Heart left ventricle (tissue), 16 donors: ENCODE measurements around the gene LMAN2. TPM values are rescaled to one million over a fixed set of nuclear protein-coding genes. Genes with fewer than 3 reads are reported as not detected.

Source experiments
- ATAC-seq, 4 donors: fragments of 200-7000 bp; cut with Tn5 transposase; one replicate each; pipeline ENCODE4 v1.9.1; 2020 to 2022; ENCODE audit warnings: moderate library complexity in 4 of 4, mild to moderate bottlenecking in 3 of 4, moderate number of reproducible peaks in 1 of 4
- DNase-seq, 5 donors: peaks; one replicate each; pipeline ENCODE4 v3.0.0-alpha.2; 2020
- H3K27ac ChIP-seq, 12 donors: fragments of 200-600 bp; sonication (generic) in 4 of 12; one replicate each; pipeline versions ENCODE4 v1.5.0 to v1.8.0; 2016 to 2022; ENCODE audit warnings: mild to moderate bottlenecking in 2 of 12
- H3K27me3 ChIP-seq, 9 donors: fragments of 200-600 bp; sonication (generic) in 2 of 9; one replicate each; pipeline versions ENCODE4 v1.5.1 to v1.8.0; 2016 to 2022; ENCODE audit warnings: mild to moderate bottlenecking in 3 of 9
- H3K36me3 ChIP-seq, 9 donors: fragments of 200-600 bp; sonication (generic) in 2 of 9; one replicate each; pipeline versions ENCODE4 v1.5.0 to v1.8.0; 2018 to 2022; ENCODE audit warnings: mild to moderate bottlenecking in 2 of 9
- H3K4me1 ChIP-seq, 12 donors: fragments of 200-600 bp; sonication (generic) in 4 of 12; one replicate each; pipeline versions ENCODE4 v1.5.0 to v1.8.0; 2016 to 2022; ENCODE audit warnings: mild to moderate bottlenecking in 3 of 12
- H3K4me3 ChIP-seq, 12 donors: fragments of 200-600 bp; sonication (generic) in 4 of 12; one replicate each; pipeline versions ENCODE4 v1.5.0 to v1.8.0; 2017 to 2022; ENCODE audit warnings: mild to moderate bottlenecking in 9 of 12, moderate library complexity in 4 of 12
- H3K9me3 ChIP-seq, 12 donors: fragments of 200-600 bp; sonication (generic) in 4 of 12; one replicate each; pipeline versions ENCODE4 v1.5.0 to v1.8.0; 2016 to 2022; ENCODE audit warnings: mild to moderate bottlenecking in 1 of 12
- CTCF ChIP-seq, 12 donors: fragments of 200-600 bp; sonication (generic) in 4 of 12; IDR thresholded peaks; one replicate each; pipeline versions ENCODE4 v1.5.0 to v1.8.0; 2018 to 2022; ENCODE audit warnings: antibody characterized with exemption in 12 of 12, mild to moderate bottlenecking in 5 of 12
- POLR2A ChIP-seq, 2 donors: fragments of 450-650 bp; IDR thresholded peaks; one replicate each; pipeline ENCODE4 v1.6.1; 2017; ENCODE audit warnings: antibody characterized with exemption in 2 of 2, mild to moderate bottlenecking in 2 of 2, moderate library complexity in 2 of 2
- WGBS, 4 donors: extraction: QIAGEN DNeasy Blood & Tissue Kit in 2 of 4; methylation state at CpG; one replicate each; pipeline versions ENCODE4 v1.1.5 to v1.1.7; 2013 to 2018; 5-methylcytosine and 5-hydroxymethylcytosine counted together
- intact Hi-C, 10 donors: fragments of 100-400 bp; cut with DNase I; formaldehyde crosslinking; loops; one replicate each; pipeline versions ENCODE4 v1.11.1 to v1.14.2; 2022
- polyA plus RNA-seq, 2 donors: library from polyadenylated mRNA; stranded (reverse); fragments of 200-250 nt; gene quantifications; one replicate each; pipeline ENCODE4 v1.2.3, GENCODE V29; 2013
- total RNA-seq, 9 donors: library from RNA; depleted of rRNA in 2 of 9; stranded (reverse); fragments of >200 nt in 2 of 9; fragmentation: NEBNext Ultra II Directional in 3 of 9; extraction: Animal tissue kit (Norgen Biotek cat#: 25700) in 3 of 9; gene quantifications; one replicate each; pipeline versions ENCODE4 v1.1.0 to v1.2.4, GENCODE V29; 2016 to 2023
- donor health status: ischemic (EF 13 %, LVEDD 7.1; RV severe dilation, severe dysfunction).
- donor health status: healthy with polysubstance abuse.
- donor health status: DM: no; HTN: yes; CAD: no.
- donor health status: DM: no; HTN: no; CAD: no.
- donor health status: ischemic (EF 25% LVEDD 6.9; RV normal size, moderate dysfunction).
- donor health status: ischemic (EF 25% LVEDD 5.7; RV mildly dilated, moderate dysfunction).
- donor health status: healthy.
- donor health status: DM: yes; HTN: yes; CAD: no.
- donor health status: ischemic (EF 35%, LVEDD 5.7; RV mildly dilated, moderate dysfunction).
- donor health status: nonischemic (EF 11% LVEDD 7.7; RV severe dilation, severe dysfunction).
- donor health status: DM: yes; HTN: yes; CAD: no.
- donor health status: PGD.
- donor health status: ischemic (EF 29% LVEDD 5.4; RV normal size, mild dysfunction).
- donor health status: nonischemic (EF 23%, LVEDD 6.1; RV moderate dilation, normal function).

The LMAN2 gene
- total and polyA plus RNA-seq, 11 donors = 43.3 to 313 (median 63.6) TPM

- Histone ChIP-seq H3K4me3 (no peak within 1 kb of the TSS), H3K27ac (no peak within 1 kb of the TSS), H3K27me3 (peaks cover 0 to 32% (median 0%) of the 10 kb centered on the region in 9 donors), H3K36me3 (no peaks in the 10 kb centered on the region), H3K4me1 (peaks cover 0 to 6% (median 0%) of the 10 kb centered on the region in 12 donors), H3K9me3 (no peaks in the 10 kb centered on the region)
- ATAC-seq = no peak
- 57 to 76% (median 68%) methylated on average over 4 of the region's 4 CpGs for WGBS, 4 donors
- no peak for TF ChIP-seq POLR2A (IDR thresholded peaks at IDR 0.05)
- TF ChIP-seq CTCF (IDR thresholded peaks at IDR 0.05) = no peak
- no peak for DNase-seq
- intact Hi-C loops = loop anchor here in 2 of 10 donors (5.0 to 10.0 kb wide), 3 partner anchors 67 to 269 kb away; partner anchors contain the start of gene MXD3 (in 1 of the 2)
Measured at GRCh38 chr5:177384134-177384533, 32.7 kb upstream of the LMAN2 start, which contains the start of gene SLC34A1. TSS of gene SLC34A1 (plus strand) at chr5:177384434. CDS start at chr5:177385742, 1,308 bp downstream.

- TF ChIP-seq POLR2A (IDR thresholded peaks at IDR 0.05) (no peak), CTCF (IDR thresholded peaks at IDR 0.05) (no peak)
- WGBS, 4 donors = 85 to 91% (median 86%) methylated on average over 9 of the region's 9 CpGs
- Histone ChIP-seq H3K4me3 (no peak overlapping the region), H3K9me3 (no peaks in the 10 kb centered on the region), H3K27ac (no peak overlapping the region), H3K36me3 (no peaks in the 10 kb centered on the region), H3K27me3 (peaks cover 0 to 27% (median 0%) of the 10 kb centered on the region in 9 donors), H3K4me1 (no peaks in the 10 kb centered on the region)
- intact Hi-C loops = loop anchor here in 2 of 10 donors (5.0 to 10.0 kb wide), 3 partner anchors 66 to 268 kb away; partner anchors contain the start of gene MXD3 (in 1 of the 2)
- DNase-seq (no peak), ATAC-seq (no peak)
Measured at GRCh38 chr5:177383181-177383580, 31.7 kb upstream of the LMAN2 start.

- DNase-seq (no peak), ATAC-seq (peak in 3 of 4 donors; percentile 49 to 68 (median 67))
- 25 to 36% (median 28%) methylated on average over 11 of the region's 11 CpGs for WGBS, 4 donors
- no peaks in the 10 kb centered on the region for H3K9me3 ChIP-seq
- no peaks in the 10 kb centered on the region for H3K36me3 ChIP-seq
- peaks cover 0 to 23% (median 0%) of the 10 kb centered on the region in 9 donors for H3K27me3 ChIP-seq
- peak in 9 of 12 donors; percentile 9 to 41 (median 25) for TF ChIP-seq CTCF (IDR thresholded peaks at IDR 0.05)
- TF ChIP-seq POLR2A (IDR thresholded peaks at IDR 0.05) = no peak
- intact Hi-C loops = loop anchor here in 2 of 10 donors (5.0 to 10.0 kb wide), 3 partner anchors 65 to 268 kb away; partner anchors contain the start of gene MXD3 (in 1 of the 2)
- H3K4me1 ChIP-seq = no peaks in the 10 kb centered on the region
- no peak overlapping the region for H3K4me3 ChIP-seq
- no peak overlapping the region for H3K27ac ChIP-seq
Measured at GRCh38 chr5:177382423-177383029, 31.1 kb upstream of the LMAN2 start.

- Histone ChIP-seq H3K4me3 (no peak overlapping the region), H3K27ac (no peak overlapping the region)
Measured at GRCh38 chr5:177380805-177381126, 29.3 kb upstream of the LMAN2 start.

More at GRCh38 chr5:177380805-177381126, 29.3 kb upstream of the LMAN2 start:
- Histone ChIP-seq H3K27me3 (peaks cover 0 to 18% (median 0%) of the 10 kb centered on the region in 9 donors), H3K4me1 (no peaks in the 10 kb centered on the region), H3K9me3 (no peaks in the 10 kb centered on the region), H3K36me3 (no peaks in the 10 kb centered on the region)
- intact Hi-C loops = loop anchor here in 2 of 10 donors (5.0 to 10.0 kb wide), 3 partner anchors 63 to 266 kb away; partner anchors contain the start of gene MXD3 (in 1 of the 2)
- TF ChIP-seq POLR2A (IDR thresholded peaks at IDR 0.05) (no peak), CTCF (IDR thresholded peaks at IDR 0.05) (no peak)
- ATAC-seq (no peak), DNase-seq (no peak)
- 86 to 96% (median 89%) methylated on average over 6 of the region's 6 CpGs for WGBS, 4 donors
